Stimulated activated CD8-positive, alpha-beta memory T cell treated with anti-CD3 and anti-CD28 coated beads, Interleukin-4, amount 100 ng/mL, for 4 hours (primary cell): ENCODE results near the gene LIMA1.
"Not testable (repeated sequence)": the region's sequence is repeated elsewhere in the genome, so short reads cannot be mapped to it uniquely, and the experiment has no call there.

Experiments used
- DNase-seq, 2 donors: peaks; one replicate each; pipeline ENCODE4 v3.0.0-alpha.2; 2020; ENCODE audit warnings: low read depth in 2 of 2, low spot score in 1 of 2

Gene LIMA1

DNA sequence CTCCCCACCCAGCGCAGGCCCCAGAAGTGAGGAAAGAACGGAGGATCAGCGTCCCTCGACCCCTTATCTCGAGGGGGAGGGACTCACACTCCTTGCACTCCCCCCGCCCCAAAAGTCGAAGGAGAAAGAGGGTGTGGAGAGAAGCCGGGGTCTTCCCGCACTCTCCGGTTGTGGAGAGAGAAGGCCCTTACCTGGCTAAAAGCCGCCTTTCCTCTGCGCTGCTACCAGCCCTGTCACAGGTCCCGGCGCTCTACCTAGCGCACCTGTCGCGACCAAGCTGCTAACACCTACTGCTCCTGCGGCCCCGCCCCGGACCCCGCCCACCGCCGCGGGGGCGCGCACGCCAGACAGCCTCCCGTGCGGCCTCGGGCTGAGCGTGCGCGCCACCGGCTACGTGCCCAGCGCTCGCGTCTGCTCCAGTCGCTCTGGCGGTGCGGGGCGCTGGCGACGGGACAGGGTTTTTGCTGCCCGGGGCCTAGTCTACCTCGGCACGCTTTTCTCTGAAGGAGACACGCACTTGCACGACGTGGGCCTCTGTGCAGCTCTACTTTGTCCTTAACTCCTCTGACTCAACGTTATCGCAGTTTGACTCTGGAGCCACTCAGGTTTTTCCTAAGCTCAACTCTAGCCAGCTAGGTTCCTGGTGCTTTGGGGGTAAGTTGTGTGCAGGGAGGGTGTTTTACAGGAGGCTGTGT, at the start of gene LIMA1:
Gene LIMA1 (minus strand): TSS at position 292 of the 695 bp plus-strand sequence. CDS start 34,769 bp downstream, outside the sequence.
- peak; percentile 79 to 83 for DNase-seq

DNA sequence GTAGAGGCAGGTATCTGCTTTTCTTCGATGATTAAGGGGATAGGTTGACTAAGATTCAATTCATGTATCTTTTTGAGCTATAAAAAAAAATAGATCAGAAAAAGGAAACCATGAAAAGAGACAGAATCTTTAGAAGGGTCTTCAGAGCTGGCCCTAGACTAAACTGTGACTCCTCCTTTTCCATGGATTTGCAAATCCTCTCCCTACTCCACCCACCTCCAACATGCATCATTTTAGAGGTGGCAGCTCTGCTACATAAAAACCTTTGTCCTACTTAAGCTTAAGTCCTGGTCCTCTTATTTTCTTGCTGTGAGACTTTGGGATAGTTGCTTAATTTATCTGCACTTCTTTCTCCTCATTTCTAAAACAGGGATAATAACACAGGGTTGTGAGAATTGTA, 48.4 kb upstream of the LIMA1 start:
- DNase-seq = no peak

DNA sequence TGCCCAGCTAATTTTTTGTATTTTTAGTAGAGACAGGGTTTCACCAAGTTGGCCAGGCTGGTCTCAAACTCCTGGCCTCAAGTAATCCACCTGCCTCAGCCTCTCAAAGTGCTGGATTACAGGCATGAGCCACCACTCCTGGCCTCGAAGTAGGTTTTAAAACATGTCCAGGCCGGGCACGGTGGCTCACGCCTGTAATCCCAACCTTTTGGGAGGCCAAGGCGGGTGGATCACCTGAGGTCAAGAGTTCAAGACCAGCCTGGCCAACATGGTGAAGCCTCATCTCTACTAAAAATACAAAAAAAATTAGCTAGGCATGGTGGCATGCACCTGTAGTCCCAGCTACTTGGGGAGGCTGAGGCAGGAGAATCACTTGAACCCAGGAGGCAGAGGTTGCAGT, 45.3 kb upstream of the LIMA1 start:
- not testable (repeated sequence) for DNase-seq

DNA sequence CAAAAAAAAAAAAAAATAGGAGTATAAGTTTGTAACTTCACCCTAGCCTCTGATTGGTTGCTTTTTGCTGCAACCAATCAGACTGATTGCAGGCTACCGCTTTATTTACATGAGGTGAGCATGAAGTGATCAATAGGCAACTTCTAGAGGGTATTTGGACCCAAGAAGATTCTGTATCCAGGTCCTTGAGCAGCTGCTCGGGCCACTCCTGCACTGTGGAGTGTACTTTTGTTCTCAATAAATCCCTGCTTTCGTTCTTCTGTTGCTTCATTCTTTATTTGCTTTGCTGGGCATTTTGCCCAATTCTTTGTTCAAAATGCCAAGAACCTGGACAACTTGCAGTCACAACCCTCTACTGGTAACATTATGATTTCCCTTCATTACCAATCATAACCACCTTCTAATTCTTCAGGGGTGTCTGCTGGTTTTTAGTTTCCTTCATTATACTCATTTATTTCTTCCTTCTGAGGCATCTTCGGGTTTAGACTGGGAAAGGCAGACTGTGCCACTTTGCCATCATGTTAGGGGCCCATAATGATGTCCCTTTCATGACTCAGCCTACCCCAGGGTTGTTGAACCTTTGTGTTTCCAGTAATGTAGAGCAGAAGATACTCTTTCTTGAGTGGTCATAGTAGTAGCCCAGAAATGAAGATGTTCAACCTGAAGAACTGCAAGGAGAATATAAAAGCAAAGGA, 43.4 kb upstream of the LIMA1 start:
- no peak for DNase-seq

DNA sequence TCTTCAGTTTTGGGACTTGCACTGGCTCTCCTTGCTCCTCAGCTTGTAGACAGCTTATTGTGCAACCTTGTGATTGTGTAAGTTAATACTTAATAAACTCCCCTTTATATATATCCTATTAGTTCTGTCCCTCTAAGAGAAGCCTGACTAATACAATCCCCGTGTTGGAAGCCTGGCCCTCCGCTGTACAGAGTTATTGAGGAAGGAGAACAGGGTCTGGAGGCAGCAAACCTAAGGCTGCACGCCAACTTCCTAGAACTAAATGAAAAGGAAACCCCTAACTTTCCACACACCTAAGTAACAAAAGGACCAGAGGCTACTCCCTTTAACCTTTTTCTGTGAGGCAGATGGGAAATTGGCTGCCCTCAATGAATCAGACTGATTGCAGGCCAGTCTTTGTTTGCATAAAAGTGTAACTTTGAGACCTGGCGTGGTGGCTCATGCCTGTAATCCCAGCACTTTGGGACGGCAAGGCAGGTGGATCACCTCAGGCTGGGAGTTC, 42.6 kb upstream of the LIMA1 start:
- DNase-seq = no peak

DNA sequence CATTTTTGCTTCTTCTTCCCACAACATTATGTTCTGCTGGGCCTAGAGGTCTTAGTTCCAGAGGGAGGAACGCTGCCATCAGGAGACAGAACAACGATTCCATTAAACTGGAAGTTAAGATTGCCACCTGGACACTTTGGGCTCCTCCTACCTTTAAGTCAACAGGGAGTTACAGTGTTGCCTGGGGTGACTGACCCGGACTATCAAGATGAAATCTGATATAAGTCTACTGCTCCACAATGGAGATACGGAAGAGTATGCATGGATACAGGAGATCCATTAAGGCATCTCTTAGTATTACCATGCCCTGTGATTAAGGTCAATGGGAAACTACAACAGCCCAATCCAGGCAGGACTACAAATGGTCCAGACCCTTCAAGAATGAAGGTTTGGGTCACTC, 41.5 kb upstream of the LIMA1 start:
- not testable (repeated sequence) for DNase-seq

DNA sequence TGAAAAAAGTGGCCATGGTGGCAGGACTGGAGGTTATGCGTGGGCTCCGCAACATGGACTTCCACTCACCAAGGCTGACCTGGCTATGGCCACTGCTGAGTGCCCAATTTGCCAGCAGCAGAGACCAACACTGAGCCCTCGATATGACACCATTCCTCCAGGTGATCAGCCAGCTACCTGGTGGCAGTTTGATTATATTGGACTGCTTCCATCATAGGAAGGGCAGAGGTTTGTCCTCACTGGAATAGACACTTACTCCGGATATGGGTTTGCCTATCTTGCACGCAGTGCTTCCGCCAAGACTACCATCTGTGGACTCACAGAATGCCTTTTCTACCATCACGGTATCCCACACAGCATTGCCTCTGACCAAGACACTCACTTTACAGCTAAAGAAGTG, 40.8 kb upstream of the LIMA1 start:
- DNase-seq = not testable (repeated sequence)

DNA sequence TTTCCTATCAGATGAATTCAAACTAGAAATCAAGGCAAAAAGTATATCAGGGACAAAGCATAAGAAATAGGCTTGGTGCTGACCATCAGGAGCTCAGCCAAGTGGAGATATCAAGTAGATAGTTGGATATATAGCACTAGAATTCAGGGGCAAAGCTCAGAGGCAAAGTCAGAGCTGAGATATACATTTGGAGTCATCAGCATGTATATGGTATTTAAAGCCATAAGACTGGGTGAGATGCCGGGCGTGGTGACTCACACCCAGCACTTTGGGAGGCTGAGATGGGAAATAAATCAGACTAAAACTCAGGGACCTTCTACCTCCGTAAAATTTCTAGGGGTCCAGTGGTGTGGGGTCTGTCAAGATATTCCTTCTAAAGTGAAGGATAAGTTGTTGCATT, 38.9 kb upstream of the LIMA1 start:
- no peak for DNase-seq

DNA sequence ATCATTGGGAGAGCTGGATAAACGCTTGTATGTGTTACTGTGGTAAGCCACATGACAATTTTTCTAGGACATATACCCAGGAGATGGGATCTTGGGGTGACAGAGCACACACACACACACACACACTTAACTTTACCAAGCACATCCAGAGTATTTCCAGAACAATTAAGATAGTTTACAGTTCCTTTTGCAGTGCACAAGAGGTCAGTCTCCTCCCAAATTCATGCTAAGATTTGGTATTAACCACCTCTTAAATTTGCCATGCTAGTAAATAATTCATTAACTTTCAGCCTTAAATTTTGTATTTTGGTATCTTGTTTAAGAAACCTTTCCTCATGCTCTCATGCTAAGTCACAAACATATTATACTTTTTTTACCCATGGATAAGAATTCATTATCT, 33.9 kb upstream of the LIMA1 start:
- no peak for DNase-seq

DNA sequence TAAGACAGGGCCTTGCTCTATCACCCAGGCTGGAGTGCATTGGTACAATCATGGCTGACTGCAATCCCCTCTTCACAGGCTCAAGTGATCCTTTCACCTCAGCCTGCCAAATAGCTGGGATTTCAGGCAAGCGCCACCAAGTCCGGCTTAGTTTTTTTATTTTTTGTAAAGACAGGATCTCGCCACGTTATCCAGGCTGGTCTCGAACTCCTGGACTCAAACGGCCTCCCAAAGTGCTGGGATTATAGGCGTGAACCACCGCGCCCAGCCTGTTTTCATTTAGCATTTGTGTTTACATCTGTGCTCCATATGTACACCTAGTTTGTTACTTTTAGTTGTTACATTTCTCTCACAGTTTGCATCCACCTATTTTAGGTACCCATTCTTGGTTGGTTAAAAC, 32.5 kb upstream of the LIMA1 start:
- DNase-seq = no peak

DNA sequence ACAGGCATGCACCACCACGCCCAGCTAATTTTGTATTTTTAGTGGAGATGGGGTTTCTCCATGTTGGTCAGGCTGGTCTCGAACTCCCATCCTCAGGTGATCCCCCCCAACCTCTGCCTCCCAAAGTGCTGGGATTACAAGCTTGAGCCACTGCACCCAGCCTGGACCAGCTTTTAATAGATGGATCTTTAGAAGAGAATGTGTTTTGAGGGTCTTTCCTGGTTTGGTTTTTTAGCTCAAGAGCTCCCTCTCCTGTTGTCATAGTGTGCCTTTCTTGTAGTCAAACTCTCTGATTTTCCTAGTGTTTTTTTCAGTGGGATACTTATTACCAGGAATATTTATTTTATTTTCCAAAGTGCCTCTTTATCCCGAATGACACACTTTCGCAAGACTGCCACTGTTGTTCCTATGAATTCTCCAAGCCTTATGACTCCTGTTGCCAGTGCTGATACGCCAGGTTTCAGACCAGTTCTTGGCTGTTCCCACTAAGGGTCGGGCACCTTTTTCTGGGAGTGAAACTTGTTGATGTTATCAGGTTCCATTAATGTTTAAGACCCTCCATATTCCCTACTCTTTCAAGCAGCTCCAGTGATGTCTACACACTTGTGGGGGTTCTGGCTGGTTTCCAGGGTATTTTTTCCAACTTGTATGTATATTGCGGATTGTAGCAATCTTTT, 31.5 kb upstream of the LIMA1 start:
- no peak for DNase-seq

DNA sequence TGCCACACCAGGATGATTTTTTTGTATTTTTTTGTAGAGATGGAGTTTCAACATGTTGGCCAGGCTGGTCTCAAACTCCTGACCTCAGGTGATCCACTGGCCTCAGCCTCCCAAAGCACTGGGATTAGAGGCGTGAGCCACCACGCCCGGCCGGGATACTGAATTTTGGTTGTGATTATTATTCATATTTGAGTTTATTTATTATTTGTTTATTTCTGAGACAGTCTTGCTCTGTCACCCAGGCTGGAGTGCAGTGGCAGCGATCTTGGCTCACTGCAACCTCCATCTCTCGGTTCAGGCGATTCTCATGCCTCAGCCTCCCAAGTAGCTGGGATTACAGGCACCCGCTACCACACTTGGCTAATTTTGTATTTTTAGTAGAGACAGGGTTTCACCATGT, 30.7 kb upstream of the LIMA1 start:
- DNase-seq = not testable (repeated sequence)

DNA sequence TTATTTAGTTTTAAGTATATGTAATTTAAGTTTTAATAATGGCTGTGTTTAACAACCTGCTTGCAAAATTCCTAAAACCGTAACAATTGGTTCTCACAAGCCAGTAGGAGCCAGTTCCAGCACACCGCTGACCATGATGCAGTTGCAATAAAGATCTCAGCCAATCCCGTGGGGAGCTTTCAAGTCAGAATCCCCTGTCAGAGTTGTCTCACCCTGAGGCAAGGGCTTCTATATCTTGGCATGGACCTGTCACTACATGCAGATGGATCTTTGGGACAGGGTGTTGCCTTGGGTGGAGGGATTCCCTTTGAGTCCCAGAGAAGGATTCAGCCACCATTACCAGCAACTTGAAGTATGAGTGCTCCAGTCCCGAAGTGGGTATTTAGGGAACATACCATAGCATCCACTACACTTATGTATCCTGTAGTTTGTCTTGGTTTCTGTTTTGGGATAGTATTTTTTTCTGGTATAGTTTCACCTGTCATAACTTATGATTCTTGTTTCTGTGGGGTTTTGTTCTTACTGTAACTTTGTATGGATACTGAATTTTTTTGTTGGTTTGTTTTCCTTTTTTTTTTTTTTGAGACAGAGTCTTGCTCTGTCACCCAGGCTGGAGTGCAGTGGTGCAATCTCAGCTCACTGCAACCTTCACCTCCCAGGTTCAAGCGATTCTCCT, 30.1 kb upstream of the LIMA1 start:
- no peak for DNase-seq

DNA sequence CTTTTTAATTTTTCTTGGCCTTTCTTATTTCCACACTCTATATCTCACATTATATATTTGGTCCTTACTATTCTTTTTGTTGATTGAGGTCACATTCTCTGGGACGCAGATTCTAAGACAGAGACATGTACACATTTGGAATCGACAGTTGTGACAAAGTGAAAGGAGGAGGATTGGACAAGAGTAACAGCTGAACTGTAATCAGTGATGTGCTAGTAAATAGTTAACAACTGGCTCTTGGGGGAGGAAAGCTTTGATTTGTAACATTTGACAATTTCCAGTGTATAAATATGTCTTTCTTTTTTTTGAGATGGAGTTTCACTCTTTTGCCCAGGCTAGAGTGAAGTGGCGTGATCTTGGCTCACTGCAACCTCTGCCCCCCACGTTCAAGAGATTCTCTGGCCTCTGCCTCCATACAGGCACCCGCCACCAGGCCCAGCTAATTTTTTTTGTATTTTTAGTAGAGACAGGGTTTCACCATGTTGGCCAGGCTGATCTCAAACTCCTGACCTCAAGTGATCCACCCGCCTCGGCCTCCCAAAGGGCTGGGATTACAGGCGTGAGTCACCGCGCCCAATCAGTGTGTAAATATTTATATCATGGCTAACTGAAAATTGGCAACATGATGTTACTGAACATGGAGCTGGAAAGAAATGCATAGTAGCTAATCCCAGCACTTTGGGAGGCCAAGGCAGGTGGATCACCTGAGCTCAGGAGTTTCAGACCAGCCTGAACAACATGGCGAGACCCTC, 28.7 kb upstream of the LIMA1 start:
- not testable (repeated sequence) for DNase-seq

DNA sequence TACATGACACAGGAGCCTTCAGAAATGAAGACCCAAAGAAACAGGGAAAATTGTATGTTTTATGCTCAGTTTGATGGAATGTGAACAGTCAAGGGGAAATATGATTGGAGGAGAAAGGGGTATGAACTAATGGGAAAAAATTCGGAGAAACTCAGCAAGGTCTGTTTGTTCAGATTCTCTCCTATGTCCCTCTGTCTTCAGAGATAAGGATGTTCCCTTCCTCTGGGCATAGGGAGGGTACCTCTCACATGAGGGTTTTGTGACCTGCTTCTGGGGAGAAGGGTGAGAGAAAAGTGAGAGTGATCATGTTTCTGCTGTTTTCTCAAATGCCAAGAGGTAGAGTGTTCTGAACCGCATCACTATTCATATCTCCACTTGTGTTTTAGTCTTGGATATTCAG, 26.6 kb upstream of the LIMA1 start:
- no peak for DNase-seq

DNA sequence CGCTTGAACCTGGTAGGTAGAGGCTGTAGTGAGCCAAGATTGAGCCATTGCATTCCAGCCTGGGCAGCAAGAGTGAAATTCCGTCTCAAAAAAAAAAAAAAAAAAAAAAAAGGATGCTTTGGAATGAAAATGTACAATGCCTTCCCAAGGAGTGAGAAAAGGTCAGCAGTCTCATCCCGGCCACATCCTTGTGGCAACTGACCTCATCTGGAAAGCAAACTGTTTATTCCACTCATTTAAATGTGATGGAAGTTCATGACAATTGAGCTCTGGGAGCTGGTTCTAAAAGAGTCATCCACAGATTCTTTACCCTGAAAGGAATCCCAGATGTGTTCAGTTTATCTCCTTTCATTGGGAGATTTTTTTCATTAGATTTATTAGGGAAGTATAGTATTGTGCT, 19.4 kb upstream of the LIMA1 start:
- DNase-seq = no peak

DNA sequence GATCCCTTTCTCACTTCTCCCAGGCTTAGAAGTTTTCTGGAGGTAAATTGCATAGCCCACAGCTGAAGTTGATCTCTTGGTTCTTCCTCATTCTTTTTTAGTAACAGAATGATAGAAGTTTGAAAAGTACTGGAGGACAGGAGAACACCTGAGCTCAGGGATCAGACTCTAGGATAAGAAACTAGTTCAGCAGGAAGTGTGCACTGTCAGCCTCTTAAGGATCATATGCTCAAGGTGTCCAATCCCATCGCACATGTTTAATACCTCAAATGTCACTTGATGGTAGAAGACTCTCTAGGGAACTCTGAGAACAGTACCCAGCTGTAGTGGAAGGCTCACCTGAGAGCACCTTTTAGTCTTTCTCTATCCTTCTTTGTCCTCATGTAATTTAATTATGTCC, 14.7 kb upstream of the LIMA1 start:
- no peak for DNase-seq

DNA sequence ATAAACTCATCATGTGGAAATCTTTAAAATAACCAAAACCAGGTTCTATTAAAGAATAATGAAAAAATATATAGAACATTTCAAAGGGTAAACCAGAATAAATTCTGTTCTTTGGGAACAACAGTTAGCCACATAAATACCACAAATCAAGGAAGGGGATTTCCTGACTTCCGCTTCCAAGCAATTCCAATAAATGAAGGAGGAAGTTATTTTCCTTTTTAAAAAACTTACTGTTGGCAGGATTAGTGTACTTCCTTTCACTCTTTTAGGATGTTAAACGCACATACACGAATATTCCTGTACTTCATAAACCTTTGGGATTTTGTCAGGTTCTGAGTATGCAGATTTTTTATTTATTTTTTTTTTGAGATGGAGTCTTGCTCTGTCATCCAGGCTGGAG, 13.7 kb upstream of the LIMA1 start:
- no peak for DNase-seq

DNA sequence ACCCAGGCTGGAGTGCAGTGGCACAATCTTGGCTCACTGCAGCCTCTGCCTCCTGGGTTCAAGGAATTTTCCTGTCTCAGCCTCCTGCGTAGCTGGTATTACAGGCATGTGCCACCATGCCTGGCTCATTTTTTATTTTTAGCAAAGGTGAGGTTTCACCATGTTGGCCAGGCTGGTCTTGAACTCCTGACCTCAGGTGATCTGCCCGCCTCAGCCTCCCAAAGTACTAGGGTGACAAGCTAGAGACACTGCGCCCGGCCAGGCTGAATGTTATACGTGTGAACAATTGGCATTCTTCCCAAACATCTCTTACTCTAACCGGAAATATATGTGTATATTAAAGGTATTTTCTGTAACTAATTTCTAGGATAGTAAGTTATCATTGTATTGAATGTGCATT, 13.2 kb upstream of the LIMA1 start:
- no peak for DNase-seq

DNA sequence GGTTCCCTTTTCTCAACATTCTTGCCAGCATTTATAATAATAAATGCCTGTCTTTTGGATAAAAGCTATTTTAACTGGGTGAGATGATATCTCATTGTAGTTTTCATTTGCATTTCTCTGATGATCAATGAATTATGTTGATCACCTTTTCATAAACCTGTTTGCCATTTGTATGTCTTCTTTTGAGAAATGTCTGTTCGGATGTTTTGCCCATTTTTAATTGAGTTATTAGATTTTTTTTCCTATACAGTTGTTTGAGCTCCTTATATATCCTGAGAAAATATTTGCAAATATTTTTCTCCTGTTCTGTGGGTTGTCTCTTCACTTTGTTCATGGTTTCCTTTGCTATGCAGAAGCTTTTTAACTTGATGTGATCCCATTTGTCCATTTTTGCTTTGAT, 8.1 kb upstream of the LIMA1 start:
- DNase-seq = no peak

DNA sequence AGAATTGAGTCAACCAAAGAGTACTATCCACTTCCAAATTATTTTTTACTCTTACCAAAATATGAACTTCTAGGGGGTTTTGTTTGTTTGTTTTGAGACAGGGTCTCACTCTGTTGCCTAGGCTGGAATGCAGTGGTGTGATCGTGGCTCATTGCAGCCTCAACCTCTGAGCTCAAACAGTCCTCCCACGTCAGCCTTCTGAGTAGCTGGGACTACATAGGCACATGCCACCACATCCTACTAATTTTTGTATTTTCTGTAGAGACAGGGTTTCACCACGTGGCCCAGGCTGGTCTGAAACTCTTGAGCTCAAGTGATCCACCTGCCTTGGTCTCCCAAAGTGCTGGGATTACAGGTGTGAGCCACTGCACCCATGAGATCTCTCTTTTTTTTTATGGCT, 7.4 kb upstream of the LIMA1 start:
- not testable (repeated sequence) for DNase-seq
